ENCODE measurements around the gene NEURL4.

DNA sequence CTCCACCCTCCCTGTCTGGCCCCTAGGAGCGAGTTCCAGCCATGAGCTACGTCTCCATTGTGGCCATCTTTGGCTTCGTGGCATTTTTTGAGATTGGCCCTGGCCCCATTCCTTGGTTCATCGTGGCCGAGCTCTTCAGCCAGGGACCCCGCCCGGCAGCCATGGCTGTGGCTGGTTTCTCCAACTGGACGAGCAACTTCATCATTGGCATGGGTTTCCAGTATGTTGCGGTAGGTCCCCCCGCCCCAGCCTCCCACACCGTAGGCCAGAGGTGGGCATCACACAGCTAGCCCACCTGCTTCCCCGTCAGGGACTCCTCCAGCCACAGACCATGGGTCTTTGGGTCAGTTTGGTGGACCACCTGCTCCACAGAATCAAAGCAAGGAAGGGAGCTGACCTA is 43.5 kb downstream of the NEURL4 start:
- TF ChIP-seq, protein P1, sequence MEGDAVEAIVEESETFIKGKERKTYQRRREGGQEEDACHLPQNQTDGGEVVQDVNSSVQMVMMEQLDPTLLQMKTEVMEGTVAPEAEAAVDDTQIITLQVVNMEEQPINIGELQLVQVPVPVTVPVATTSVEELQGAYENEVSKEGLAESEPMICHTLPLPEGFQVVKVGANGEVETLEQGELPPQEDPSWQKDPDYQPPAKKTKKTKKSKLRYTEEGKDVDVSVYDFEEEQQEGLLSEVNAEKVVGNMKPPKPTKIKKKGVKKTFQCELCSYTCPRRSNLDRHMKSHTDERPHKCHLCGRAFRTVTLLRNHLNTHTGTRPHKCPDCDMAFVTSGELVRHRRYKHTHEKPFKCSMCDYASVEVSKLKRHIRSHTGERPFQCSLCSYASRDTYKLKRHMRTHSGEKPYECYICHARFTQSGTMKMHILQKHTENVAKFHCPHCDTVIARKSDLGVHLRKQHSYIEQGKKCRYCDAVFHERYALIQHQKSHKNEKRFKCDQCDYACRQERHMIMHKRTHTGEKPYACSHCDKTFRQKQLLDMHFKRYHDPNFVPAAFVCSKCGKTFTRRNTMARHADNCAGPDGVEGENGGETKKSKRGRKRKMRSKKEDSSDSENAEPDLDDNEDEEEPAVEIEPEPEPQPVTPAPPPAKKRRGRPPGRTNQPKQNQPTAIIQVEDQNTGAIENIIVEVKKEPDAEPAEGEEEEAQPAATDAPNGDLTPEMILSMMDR (conservative IDR thresholded peaks at IDR 0.05; ENCODE audit: low read depth in 2 of 2), result no peak
- TF ChIP-seq EZH2 (IDR thresholded peaks at IDR 0.05; ENCODE audit: low read depth, unreplicated experiment), result no peak
- TF ChIP-seq POLR2AphosphoS5 (IDR thresholded peaks at IDR 0.05; ENCODE audit: low read depth), result no peak
- no peak for TF ChIP-seq CREB1 (CRISPR knock-in tag; IDR thresholded peaks at IDR 0.05; ENCODE audit: low read depth)
- TF ChIP-seq, protein P2, sequence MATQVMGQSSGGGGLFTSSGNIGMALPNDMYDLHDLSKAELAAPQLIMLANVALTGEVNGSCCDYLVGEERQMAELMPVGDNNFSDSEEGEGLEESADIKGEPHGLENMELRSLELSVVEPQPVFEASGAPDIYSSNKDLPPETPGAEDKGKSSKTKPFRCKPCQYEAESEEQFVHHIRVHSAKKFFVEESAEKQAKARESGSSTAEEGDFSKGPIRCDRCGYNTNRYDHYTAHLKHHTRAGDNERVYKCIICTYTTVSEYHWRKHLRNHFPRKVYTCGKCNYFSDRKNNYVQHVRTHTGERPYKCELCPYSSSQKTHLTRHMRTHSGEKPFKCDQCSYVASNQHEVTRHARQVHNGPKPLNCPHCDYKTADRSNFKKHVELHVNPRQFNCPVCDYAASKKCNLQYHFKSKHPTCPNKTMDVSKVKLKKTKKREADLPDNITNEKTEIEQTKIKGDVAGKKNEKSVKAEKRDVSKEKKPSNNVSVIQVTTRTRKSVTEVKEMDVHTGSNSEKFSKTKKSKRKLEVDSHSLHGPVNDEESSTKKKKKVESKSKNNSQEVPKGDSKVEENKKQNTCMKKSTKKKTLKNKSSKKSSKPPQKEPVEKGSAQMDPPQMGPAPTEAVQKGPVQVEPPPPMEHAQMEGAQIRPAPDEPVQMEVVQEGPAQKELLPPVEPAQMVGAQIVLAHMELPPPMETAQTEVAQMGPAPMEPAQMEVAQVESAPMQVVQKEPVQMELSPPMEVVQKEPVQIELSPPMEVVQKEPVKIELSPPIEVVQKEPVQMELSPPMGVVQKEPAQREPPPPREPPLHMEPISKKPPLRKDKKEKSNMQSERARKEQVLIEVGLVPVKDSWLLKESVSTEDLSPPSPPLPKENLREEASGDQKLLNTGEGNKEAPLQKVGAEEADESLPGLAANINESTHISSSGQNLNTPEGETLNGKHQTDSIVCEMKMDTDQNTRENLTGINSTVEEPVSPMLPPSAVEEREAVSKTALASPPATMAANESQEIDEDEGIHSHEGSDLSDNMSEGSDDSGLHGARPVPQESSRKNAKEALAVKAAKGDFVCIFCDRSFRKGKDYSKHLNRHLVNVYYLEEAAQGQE (IDR thresholded peaks at IDR 0.05; ENCODE audit: unreplicated experiment), result no peak

Data from GM23338 (cell line).